PC-9 (cell line): ENCODE data around the gene FOXS1. TPM values are rescaled to one million over a fixed set of nuclear protein-coding genes. Genes with fewer than 3 reads are reported as not detected.

Experiments
- BruUV-seq: library from RNA; stranded (reverse); fragments of 400-500 nt; replicated peaks from 2 replicates; lab custom pipeline; 2021; lab: Mats Ljungman, UMichigan
- CTCF ChIA-PET: fragments of 300-600 bp; sonication (Branson Sonifier 250); formaldehyde crosslinking; loops from one replicate; lab custom pipeline; 2022; ENCODE audit warnings: antibody characterized with exemption; lab: Charles Lee
- POLR2A ChIA-PET: fragments of 300-600 bp; sonication (Branson Sonifier 250); formaldehyde crosslinking; loops from one replicate; lab custom pipeline; 2022; ENCODE audit warnings: antibody characterized with exemption; ENCODE audit not compliant: unreplicated experiment; lab: Charles Lee
- DNase-seq, 2 experiments: peaks; one replicate each; pipeline versions ENCODE4 v3.0.0 to v3.0.0-alpha.2; 2015 to 2022; ENCODE audit warnings: mixed read lengths in 1 of 2
- H2AFZ ChIP-seq: fragments of 200-600 bp; sonication (generic); 2 replicates; pipeline ENCODE4 v1.8.1; 2017; ENCODE audit warnings: antibody characterized with exemption
- H3F3A ChIP-seq: fragments of 200-600 bp; sonication (generic); 2 replicates; pipeline ENCODE4 v1.8.1; 2017; ENCODE audit warnings: antibody characterized with exemption, mild to moderate bottlenecking, low read depth; ENCODE audit not compliant: insufficient read depth
- H3K27ac ChIP-seq: fragments of 200-600 bp; sonication (generic); 2 replicates; pipeline ENCODE4 v1.6.1; 2016; ENCODE audit warnings: mixed run types
- H3K27me3 ChIP-seq: fragments of 200-600 bp; sonication (generic); 2 replicates; pipeline ENCODE4 v1.6.1; 2016; ENCODE audit warnings: low read depth, mixed run types; ENCODE audit not compliant: insufficient read depth
- H3K36me3 ChIP-seq: fragments of 200-600 bp; sonication (generic); 2 replicates; pipeline ENCODE4 v1.6.1; 2016; ENCODE audit warnings: low read depth, mixed run types
- H3K4me1 ChIP-seq: fragments of 200-600 bp; sonication (generic); replicated peaks from 2 replicates; pipeline ENCODE4 v1.6.1; 2016; ENCODE audit warnings: mixed run types; ENCODE audit not compliant: insufficient read depth
- H3K4me2 ChIP-seq: fragments of 200-600 bp; sonication (generic); 2 replicates; pipeline ENCODE4 v1.6.1; 2017; ENCODE audit warnings: mixed run types
- H3K4me3 ChIP-seq: fragments of 200-600 bp; sonication (generic); 2 replicates; pipeline ENCODE4 v1.6.1; 2016; ENCODE audit warnings: mixed run types
- H3K79me2 ChIP-seq: fragments of 200-600 bp; sonication (generic); 2 replicates; pipeline ENCODE4 v1.6.1; 2017; ENCODE audit warnings: low read depth, mixed run types
- H3K9me2 ChIP-seq: fragments of 200-600 bp; sonication (generic); 2 replicates; pipeline ENCODE4 v1.8.1; 2017; ENCODE audit warnings: mild to moderate bottlenecking; ENCODE audit not compliant: insufficient read depth
- H3K9me3 ChIP-seq: fragments of 200-600 bp; sonication (generic); 2 replicates; pipeline ENCODE4 v1.8.1; 2016; ENCODE audit warnings: low read depth; ENCODE audit not compliant: insufficient read depth
- H4K20me1 ChIP-seq: fragments of 200-600 bp; sonication (generic); 2 replicates; pipeline ENCODE4 v1.8.1; 2017; ENCODE audit not compliant: insufficient read depth
- EZH2 ChIP-seq: fragments of 200-600 bp; sonication (generic); IDR thresholded peaks from 2 replicates; pipeline ENCODE4 v1.8.0; 2017; ENCODE audit warnings: antibody characterized with exemption, low read depth
- intact Hi-C: fragments of 100-400 bp; cut with micrococcal nuclease; formaldehyde crosslinking; loops from one replicate; pipeline ENCODE4 v1.10.0; 2022; ENCODE audit not compliant: unreplicated experiment
- total RNA-seq: library from RNA; stranded (reverse); gene quantifications from 2 replicates; pipeline ENCODE4 v1.2.3, GENCODE V29; 2021
- TF ChIP-seq, protein P1 (sequence below): fragments of 200-600 bp; sonication (generic); conservative IDR thresholded peaks from 2 replicates; pipeline ENCODE4 v1.6.1; 2017; ENCODE audit warnings: mixed run types, antibody characterized with exemption, mild to moderate bottlenecking, moderate library complexity

FOXS1 gene
- total RNA-seq, 1 experiment from 2014 or later: not detected

DNA sequence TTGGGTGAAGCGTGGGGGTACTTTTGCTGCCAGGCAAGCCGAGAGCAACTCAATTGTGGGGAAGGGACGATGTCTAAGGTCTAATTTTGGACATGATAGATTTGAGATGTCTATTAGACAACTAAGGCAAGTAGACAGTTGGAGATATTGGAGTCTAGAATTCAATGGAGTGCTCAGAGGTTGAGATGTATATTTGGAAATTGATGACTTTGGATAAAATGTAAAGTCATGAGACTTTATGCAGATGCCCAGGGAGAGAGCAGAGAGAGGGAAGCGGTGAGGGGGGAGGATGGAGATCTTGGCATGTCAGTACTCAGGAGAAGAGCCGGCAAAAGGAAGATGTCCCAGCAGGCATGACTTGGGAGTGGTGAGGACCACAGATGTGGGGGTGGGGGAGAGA is 19.3 kb downstream of the FOXS1 start:
- H3K4me3 ChIP-seq: no peak overlapping the region
- H2AFZ ChIP-seq: no peak overlapping the region
- no peaks in the 10 kb centered on the region for H3K36me3 ChIP-seq
- no peak overlapping the region for H3K4me2 ChIP-seq
- CTCF ChIA-PET: interaction anchor here (0.7 kb wide), 1 partner anchor 88 kb away, joined by 3 read pairs; no protein-coding TSS in a partner anchor
- intact Hi-C loops: no loop called here
- H3K79me2 ChIP-seq: no peaks in the 10 kb centered on the region
- BruUV-seq: no TSS peak
- H3K9me2 ChIP-seq: no peaks in the 10 kb centered on the region
- DNase-seq: no peak
- no peaks in the 10 kb centered on the region for H3F3A ChIP-seq
- H3K9me3 ChIP-seq: no peaks in the 10 kb centered on the region
- TF ChIP-seq, protein P1, sequence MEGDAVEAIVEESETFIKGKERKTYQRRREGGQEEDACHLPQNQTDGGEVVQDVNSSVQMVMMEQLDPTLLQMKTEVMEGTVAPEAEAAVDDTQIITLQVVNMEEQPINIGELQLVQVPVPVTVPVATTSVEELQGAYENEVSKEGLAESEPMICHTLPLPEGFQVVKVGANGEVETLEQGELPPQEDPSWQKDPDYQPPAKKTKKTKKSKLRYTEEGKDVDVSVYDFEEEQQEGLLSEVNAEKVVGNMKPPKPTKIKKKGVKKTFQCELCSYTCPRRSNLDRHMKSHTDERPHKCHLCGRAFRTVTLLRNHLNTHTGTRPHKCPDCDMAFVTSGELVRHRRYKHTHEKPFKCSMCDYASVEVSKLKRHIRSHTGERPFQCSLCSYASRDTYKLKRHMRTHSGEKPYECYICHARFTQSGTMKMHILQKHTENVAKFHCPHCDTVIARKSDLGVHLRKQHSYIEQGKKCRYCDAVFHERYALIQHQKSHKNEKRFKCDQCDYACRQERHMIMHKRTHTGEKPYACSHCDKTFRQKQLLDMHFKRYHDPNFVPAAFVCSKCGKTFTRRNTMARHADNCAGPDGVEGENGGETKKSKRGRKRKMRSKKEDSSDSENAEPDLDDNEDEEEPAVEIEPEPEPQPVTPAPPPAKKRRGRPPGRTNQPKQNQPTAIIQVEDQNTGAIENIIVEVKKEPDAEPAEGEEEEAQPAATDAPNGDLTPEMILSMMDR: no peak
- TF ChIP-seq EZH2: no peak
- POLR2A ChIA-PET: no interaction called here
- H3K27me3 ChIP-seq: no peaks in the 10 kb centered on the region
- no peak overlapping the region for H3K27ac ChIP-seq
- no peaks in the 10 kb centered on the region for H4K20me1 ChIP-seq
- H3K4me1 ChIP-seq: no peaks in the 10 kb centered on the region

DNA sequence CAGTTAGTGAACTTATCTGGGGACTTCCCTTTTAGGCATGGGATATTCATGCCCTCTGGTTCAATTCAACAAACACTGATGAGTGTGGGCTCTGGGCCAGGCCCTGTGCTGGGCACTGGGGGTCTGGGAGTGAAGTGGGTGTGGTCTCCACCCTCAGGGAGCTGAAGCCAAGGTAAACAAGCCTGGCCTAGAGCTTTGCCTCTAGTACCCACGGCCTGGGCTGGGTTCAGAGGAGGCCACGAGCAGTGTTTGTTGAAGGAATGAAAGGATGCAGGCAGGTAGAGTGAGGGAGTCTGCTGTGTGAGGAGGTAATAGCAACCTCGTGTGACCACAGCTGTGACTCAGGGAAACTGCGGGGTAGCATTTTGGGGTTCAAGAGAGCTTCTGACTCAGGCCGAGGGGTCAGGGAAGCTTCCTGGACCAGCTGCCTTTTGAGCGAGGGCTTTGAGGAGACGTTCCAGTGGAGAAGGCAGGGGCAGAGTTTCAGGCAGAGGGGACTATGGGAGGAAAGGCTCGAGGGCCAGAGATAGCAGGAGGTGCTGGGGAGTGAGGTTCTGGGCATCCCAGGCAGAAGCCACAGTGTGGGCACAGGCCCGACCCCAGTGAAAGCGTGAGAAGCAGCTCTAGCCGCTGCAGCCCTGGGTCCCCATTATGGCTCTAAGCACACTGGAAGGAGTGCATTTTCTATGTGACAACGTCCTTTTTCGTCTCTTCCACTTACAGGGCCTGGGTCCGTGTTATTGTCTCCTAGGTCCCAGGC is 20.7 kb downstream of the FOXS1 start:
- Histone ChIP-seq H3K9me2 (no peaks in the 10 kb centered on the region), H3K79me2 (no peaks in the 10 kb centered on the region), H3K27me3 (no peaks in the 10 kb centered on the region), H2AFZ (no peak overlapping the region), H3K4me2 (no peak overlapping the region), H3K4me1 (no peaks in the 10 kb centered on the region), H3K36me3 (no peaks in the 10 kb centered on the region), H3K4me3 (no peak overlapping the region), H4K20me1 (no peaks in the 10 kb centered on the region), H3F3A (no peaks in the 10 kb centered on the region), H3K9me3 (no peaks in the 10 kb centered on the region), H3K27ac (no peak overlapping the region)
- no TSS peak for BruUV-seq
- no peak for DNase-seq
- POLR2A ChIA-PET: no interaction called here
- CTCF ChIA-PET: no interaction called here
- intact Hi-C loops: no loop called here
- TF ChIP-seq, protein P1: no peak
- no peak for TF ChIP-seq EZH2

DNA sequence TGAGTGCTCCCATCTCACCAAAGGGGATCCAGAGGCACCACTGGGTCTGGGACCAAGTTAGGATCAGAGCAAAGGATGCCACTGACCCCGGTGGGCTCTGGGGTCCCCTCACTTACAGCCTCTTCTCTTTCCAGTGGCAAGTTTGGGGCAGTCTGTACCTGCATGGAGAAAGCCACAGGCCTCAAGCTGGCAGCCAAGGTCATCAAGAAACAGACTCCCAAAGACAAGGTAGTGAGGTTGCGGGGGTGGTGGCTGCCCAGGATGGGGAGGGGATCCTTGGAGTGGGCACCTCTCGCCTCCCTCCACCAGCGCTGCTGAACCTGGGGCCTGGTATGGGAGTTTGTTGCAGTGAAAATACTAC is 21.3 kb downstream of the FOXS1 start:
- no peak for TF ChIP-seq EZH2
- TF ChIP-seq, protein P1: no peak
- no peaks in the 10 kb centered on the region for H3K79me2 ChIP-seq
- no peak overlapping the region for H3K27ac ChIP-seq
- DNase-seq: no peak
- CTCF ChIA-PET: no interaction called here
- H4K20me1 ChIP-seq: no peaks in the 10 kb centered on the region
- no peaks in the 10 kb centered on the region for H3K9me2 ChIP-seq
- H3K4me2 ChIP-seq: no peak overlapping the region
- no peaks in the 10 kb centered on the region for H3K36me3 ChIP-seq
- POLR2A ChIA-PET: no interaction called here
- intact Hi-C loops: no loop called here
- no peaks in the 10 kb centered on the region for H3K9me3 ChIP-seq
- BruUV-seq: no TSS peak
- no peak overlapping the region for H2AFZ ChIP-seq
- H3K4me3 ChIP-seq: no peak overlapping the region
- no peaks in the 10 kb centered on the region for H3F3A ChIP-seq
- H3K27me3 ChIP-seq: no peaks in the 10 kb centered on the region
- no peaks in the 10 kb centered on the region for H3K4me1 ChIP-seq
